Hepatic stellate cell (primary cell): ENCODE results near the gene UBR2.
A peak's percentile ranks its signal among the peaks of the same experiment; 100 is the strongest.
"Not testable (repeated sequence)": the region's sequence is repeated elsewhere in the genome, so short reads cannot be mapped to it uniquely, and the experiment has no call there.

Source experiments
- DNase-seq: peaks from one replicate; pipeline ENCODE4 v3.0.0; 2011; ENCODE audit warnings: low spot score

The UBR2 gene

DNA sequence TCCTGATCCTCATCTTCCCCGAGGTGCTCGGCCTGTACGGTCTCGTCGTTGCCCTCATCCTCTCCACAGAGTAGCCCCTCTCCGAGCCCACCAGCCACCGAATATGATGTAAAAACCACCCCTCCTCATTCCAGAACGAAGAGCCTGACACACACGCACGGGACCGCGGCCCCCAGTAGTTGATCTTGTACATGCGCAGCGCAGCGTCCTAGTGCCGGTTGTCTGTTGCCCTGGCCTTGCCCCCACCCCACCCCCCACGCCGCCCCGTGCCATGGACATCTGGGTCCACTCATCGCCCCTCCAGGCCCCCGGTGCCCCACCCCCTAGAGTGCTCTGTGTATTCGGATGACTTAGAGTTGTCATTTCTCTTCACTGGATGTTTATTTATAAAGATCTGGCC, 163.8 kb downstream of the UBR2 start:
- DNase-seq, result no peak

- DNase-seq, result no peak
Observed at GRCh38 chr6:42729731-42730130, 165.9 kb downstream of the UBR2 start.

DNA sequence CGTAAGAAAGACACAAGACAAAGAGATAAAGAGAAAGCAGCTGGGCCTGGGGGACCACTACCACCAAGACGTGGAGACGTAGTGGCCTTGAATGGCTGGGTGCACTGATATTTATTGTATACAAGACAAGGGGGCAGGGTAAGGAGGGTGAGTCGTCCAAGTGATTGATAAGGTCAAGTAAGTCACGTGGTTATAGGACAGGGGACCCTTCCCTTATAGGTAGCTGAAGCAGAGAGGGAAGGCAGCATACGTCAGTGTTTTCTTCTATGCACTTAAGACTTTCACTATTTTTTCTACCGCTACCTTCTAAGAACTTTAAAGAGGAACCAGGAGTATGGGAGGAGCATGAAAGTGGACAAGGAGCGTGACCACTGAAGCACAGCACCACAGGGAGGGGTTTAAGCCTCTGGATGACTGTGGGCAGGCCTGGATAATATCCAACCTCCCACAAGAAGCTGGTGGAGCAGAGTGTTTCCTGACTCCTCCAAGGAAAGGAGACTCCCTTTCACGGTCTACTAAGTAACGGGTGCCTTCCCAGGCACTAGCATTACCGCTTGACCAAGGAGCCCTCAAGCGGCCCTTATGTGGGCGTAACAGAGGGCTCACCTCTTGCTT, 170.1 kb downstream of the UBR2 start:
- not testable (repeated sequence) for DNase-seq

DNA sequence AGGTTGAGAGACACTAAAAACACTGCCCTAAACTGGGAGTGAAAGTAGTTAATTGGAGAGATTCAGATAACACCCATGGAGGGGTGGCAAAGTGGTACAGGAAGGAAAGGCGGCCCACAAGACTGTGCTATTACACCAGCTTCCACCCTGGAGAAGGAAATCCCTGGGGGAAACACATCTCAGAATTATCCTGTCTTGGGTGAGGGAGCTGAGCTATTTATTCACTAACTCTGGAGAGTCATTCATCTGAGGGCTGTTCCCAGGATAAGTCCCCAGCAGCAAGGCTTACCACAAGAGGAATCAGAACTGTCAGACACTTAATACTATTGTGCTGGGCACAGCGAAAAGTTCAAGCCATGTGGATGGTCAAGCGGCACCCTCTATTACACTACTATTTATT, 172.1 kb downstream of the UBR2 start:
- no peak for DNase-seq

- DNase-seq, result no peak
Observed at GRCh38 chr6:42740725-42741124, 176.9 kb downstream of the UBR2 start.

DNA sequence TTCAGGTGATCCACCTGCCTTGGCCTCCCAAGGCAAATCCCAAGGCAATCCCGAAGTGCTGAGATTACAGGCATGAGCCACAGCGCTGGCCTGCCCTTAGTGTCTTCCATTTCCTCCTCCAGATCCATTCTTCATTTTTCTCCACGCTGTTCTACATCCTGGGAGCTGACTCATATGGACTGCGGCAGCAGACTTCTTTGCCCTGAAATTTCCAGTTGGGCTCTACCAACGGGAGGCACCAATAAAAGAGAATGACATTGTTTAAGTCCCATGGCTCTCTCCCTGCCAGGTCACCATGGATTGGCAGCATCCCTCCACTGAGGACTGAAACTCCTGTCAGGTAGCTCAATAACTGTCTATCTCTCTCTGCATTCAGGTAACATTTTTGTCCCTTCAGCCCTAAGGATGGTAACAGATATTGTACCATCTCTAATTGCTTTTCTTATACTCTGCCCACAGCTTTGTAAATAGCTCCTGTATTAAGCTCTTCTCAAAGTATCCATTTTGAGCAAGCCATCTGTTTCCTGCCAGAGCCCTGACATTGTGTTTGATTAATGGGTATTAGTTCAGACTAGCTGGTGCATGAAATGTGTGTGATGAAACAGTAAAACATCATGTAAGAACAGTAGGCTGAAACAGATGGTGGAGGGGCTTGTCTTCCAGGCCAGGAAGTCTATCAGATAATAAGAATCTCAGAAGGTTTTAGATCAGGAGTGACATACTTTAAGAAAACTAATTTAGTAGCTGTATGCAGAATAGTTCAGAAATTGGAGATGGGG, 178.5 kb downstream of the UBR2 start:
- peak; percentile 48 for DNase-seq
